ENCODE results near the gene SHC3. TPM values are rescaled to one million over a fixed set of nuclear protein-coding genes. Genes with fewer than 3 reads are reported as not detected.

Gene SHC3
- polyA plus RNA-seq, 1 donor from 2014 or later = 22.9 TPM

DNA sequence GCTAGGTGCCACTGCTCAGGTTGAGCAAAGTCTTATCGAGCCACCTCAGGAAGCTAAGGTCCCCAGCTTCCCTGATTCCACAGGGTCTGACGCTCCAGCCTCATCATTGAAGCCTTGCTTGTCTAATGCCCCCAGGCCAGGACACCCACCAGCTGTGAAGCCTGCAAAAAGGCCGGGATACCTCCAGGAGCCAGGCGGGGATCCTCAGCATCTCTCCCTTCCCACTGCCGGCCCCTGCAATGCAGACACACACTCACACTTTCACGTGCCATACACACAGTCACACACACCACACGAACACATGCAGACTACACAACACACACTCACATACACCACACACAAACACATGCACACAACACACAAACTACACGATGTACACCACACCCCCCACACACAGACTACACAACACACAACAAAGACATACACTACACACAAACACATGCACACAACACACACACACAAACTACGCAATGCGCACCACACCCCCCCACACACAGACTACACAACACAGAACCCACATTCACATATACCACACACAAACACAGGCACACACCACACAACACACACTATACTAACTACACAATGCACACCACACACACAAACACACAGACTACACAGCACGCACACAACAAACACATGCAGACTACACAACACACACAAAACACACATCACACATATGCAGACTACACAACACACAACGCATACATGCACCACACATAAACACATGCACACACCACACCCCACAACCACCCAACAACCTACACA lies 205.2 kb downstream of the SHC3 start:
- Histone ChIP-seq H3K79me2 (replicated peaks; ENCODE audit: insufficient read depth, low read length) (no peaks in the 10 kb centered on the region), H3K4me2 (ENCODE audit: low read length) (no peak overlapping the region), H3K4me3 (ENCODE audit: low read length) (no peak overlapping the region), H3K9me3 (ENCODE audit: low read length) (no peaks in the 10 kb centered on the region), H3K27ac (ENCODE audit: low read length) (no peak overlapping the region), H4K20me1 (ENCODE audit: insufficient read depth) (no peaks in the 10 kb centered on the region), H3K9ac (ENCODE audit: low read length) (no peak overlapping the region), H3K27me3 (ENCODE audit: insufficient read depth, low read depth, low read length) (no peaks in the 10 kb centered on the region), H3F3A (ENCODE audit: insufficient read depth, low read length, poor library complexity, severe bottlenecking) (no peaks in the 10 kb centered on the region), H2AFZ (ENCODE audit: low read depth, low read length) (no peak overlapping the region), H3K36me3 (ENCODE audit: insufficient read depth, low read length) (no peaks in the 10 kb centered on the region), H3K9me2 (ENCODE audit: insufficient read depth, low read length) (no peaks in the 10 kb centered on the region)
- TF ChIP-seq TAF1 (IDR thresholded peaks at IDR 0.05; ENCODE audit: low read depth) = no peak
- no peak for TF ChIP-seq POLR2AphosphoS5 (IDR thresholded peaks at IDR 0.05)
- TF ChIP-seq SMC3 (conservative IDR thresholded peaks at IDR 0.05; ENCODE audit: poor library complexity) = no peak
- TF ChIP-seq MXI1 (conservative IDR thresholded peaks at IDR 0.05; ENCODE audit: poor library complexity, severe bottlenecking) = no peak
- TF ChIP-seq EZH2 (IDR thresholded peaks at IDR 0.05; ENCODE audit: borderline replicate concordance, insufficient read depth, low read length, poor library complexity, severe bottlenecking) = no peak
- no peak for TF ChIP-seq EP300 (conservative IDR thresholded peaks at IDR 0.05; ENCODE audit: poor library complexity, severe bottlenecking)
- TF ChIP-seq RAD21 (conservative IDR thresholded peaks at IDR 0.05) = no peak
- TF ChIP-seq CTCF (IDR thresholded peaks at IDR 0.05; ENCODE audit: poor library complexity, severe bottlenecking) = no peak
- TF ChIP-seq, protein P1, sequence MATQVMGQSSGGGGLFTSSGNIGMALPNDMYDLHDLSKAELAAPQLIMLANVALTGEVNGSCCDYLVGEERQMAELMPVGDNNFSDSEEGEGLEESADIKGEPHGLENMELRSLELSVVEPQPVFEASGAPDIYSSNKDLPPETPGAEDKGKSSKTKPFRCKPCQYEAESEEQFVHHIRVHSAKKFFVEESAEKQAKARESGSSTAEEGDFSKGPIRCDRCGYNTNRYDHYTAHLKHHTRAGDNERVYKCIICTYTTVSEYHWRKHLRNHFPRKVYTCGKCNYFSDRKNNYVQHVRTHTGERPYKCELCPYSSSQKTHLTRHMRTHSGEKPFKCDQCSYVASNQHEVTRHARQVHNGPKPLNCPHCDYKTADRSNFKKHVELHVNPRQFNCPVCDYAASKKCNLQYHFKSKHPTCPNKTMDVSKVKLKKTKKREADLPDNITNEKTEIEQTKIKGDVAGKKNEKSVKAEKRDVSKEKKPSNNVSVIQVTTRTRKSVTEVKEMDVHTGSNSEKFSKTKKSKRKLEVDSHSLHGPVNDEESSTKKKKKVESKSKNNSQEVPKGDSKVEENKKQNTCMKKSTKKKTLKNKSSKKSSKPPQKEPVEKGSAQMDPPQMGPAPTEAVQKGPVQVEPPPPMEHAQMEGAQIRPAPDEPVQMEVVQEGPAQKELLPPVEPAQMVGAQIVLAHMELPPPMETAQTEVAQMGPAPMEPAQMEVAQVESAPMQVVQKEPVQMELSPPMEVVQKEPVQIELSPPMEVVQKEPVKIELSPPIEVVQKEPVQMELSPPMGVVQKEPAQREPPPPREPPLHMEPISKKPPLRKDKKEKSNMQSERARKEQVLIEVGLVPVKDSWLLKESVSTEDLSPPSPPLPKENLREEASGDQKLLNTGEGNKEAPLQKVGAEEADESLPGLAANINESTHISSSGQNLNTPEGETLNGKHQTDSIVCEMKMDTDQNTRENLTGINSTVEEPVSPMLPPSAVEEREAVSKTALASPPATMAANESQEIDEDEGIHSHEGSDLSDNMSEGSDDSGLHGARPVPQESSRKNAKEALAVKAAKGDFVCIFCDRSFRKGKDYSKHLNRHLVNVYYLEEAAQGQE (IDR thresholded peaks at IDR 0.05; ENCODE audit: borderline replicate concordance) = no peak

- Histone ChIP-seq H3K4me3 (ENCODE audit: low read length) (no peak overlapping the region), H2AFZ (ENCODE audit: low read depth, low read length) (no peak overlapping the region), H3K9me2 (ENCODE audit: insufficient read depth, low read length) (no peaks in the 10 kb centered on the region), H3K36me3 (ENCODE audit: insufficient read depth, low read length) (no peaks in the 10 kb centered on the region), H3K27ac (ENCODE audit: low read length) (no peak overlapping the region), H3K9ac (ENCODE audit: low read length) (no peak overlapping the region), H3K4me2 (ENCODE audit: low read length) (no peak overlapping the region), H3F3A (ENCODE audit: insufficient read depth, low read length, poor library complexity, severe bottlenecking) (no peaks in the 10 kb centered on the region), H3K27me3 (ENCODE audit: insufficient read depth, low read depth, low read length) (no peaks in the 10 kb centered on the region), H4K20me1 (ENCODE audit: insufficient read depth) (no peaks in the 10 kb centered on the region), H3K9me3 (ENCODE audit: low read length) (no peaks in the 10 kb centered on the region), H3K79me2 (replicated peaks; ENCODE audit: insufficient read depth, low read length) (no peaks in the 10 kb centered on the region)
- TF ChIP-seq MXI1 (conservative IDR thresholded peaks at IDR 0.05; ENCODE audit: poor library complexity, severe bottlenecking) = no peak
- TF ChIP-seq SMC3 (conservative IDR thresholded peaks at IDR 0.05; ENCODE audit: poor library complexity) = no peak
- TF ChIP-seq TAF1 (IDR thresholded peaks at IDR 0.05; ENCODE audit: low read depth) = no peak
- TF ChIP-seq RAD21 (conservative IDR thresholded peaks at IDR 0.05) = no peak
Observed at GRCh38 chr9:88972401-88972800, 206.2 kb downstream of the SHC3 start.

All from neural cell (in vitro differentiated cells).